Endodermal cell (in vitro differentiated cells): ENCODE data around the gene TRIM61. TPM values are rescaled to one million over a fixed set of nuclear protein-coding genes. Genes with fewer than 3 reads are reported as not detected.
A peak's percentile ranks its signal among the peaks of the same experiment; 100 is the strongest.
"Not testable (repeated sequence)": the region's sequence is repeated elsewhere in the genome, so short reads cannot be mapped to it uniquely, and the experiment has no call there.

ENCODE experiments used
- DNase-seq: peaks from one replicate; pipeline ENCODE4 v3.0.0-alpha.2; 2017
- H3K27ac ChIP-seq: 2 replicates; pipeline ENCODE4 v1.5.1; 2013; ENCODE audit warnings: mild to moderate bottlenecking, low read depth, low read length, moderate library complexity
- H3K27me3 ChIP-seq: 2 replicates; pipeline ENCODE4 v1.6.1; 2013; ENCODE audit warnings: mild to moderate bottlenecking, low read length, moderate library complexity; ENCODE audit not compliant: insufficient read depth, control insufficient read depth, poor library complexity, severe bottlenecking
- H3K36me3 ChIP-seq: 2 replicates; pipeline ENCODE4 v1.7.0; 2013; ENCODE audit warnings: mild to moderate bottlenecking, low read length, moderate library complexity; ENCODE audit not compliant: control insufficient read depth, insufficient read depth
- H3K4me1 ChIP-seq: one replicate; pipeline ENCODE4 v1.7.0; 2013; ENCODE audit warnings: low read length; ENCODE audit not compliant: control insufficient read depth, insufficient read depth
- H3K4me3 ChIP-seq: 2 replicates; pipeline ENCODE4 v1.5.1; 2013; ENCODE audit warnings: mild to moderate bottlenecking, low read length, moderate library complexity
- H3K9ac ChIP-seq: 2 replicates; pipeline ENCODE4 v1.6.1; 2013; ENCODE audit warnings: mild to moderate bottlenecking, low read length, moderate library complexity; ENCODE audit not compliant: poor library complexity, severe bottlenecking; ENCODE audit errors: extremely low read depth
- H3K9me3 ChIP-seq: 2 replicates; pipeline ENCODE4 v1.6.1; 2013; ENCODE audit warnings: mild to moderate bottlenecking, low read length, moderate library complexity; ENCODE audit not compliant: control insufficient read depth
- H3K27ac Mint-ChIP-seq: 2 replicates; pipeline ENCODE4 v1.8.0; 2020; ENCODE audit warnings: mixed read lengths
- H3K27me3 Mint-ChIP-seq: 2 replicates; pipeline ENCODE4 v1.8.0; 2021; ENCODE audit warnings: mild to moderate bottlenecking, mixed read lengths; ENCODE audit not compliant: insufficient read depth
- H3K36me3 Mint-ChIP-seq: 2 replicates; pipeline ENCODE4 v1.8.0; 2020; ENCODE audit warnings: low read depth, mixed read lengths
- H3K4me1 Mint-ChIP-seq: 2 replicates; pipeline ENCODE4 v1.8.0; 2020; ENCODE audit warnings: mixed read lengths
- H3K4me3 Mint-ChIP-seq: 2 replicates; pipeline ENCODE4 v1.8.0; 2020; ENCODE audit warnings: mild to moderate bottlenecking, moderate library complexity, mixed read lengths
- H3K9me3 Mint-ChIP-seq: 2 replicates; pipeline ENCODE4 v1.8.0; 2020; ENCODE audit warnings: mild to moderate bottlenecking, mixed read lengths
- WGBS, 2 experiments: methylation state at CpG; one replicate each; pipeline versions ENCODE4 v1.1.5 to v1.1.7; 2013; ENCODE audit warnings: missing lambda C conversion rate in 2 of 2, mixed read lengths in 1 of 2; ENCODE audit not compliant: insufficient coverage in 1 of 2, insufficient read length in 1 of 2; 5-methylcytosine and 5-hydroxymethylcytosine counted together
- total RNA-seq, 2 donors: library from RNA; stranded (reverse); fragmentation: NEBNext Ultra II Directional in 1 of 2; extraction: Animal tissue kit (Norgen Biotek cat#: 25700) in 1 of 2; gene quantifications; 2 replicates in 1 of 2; 3 replicates in 1 of 2; pipeline ENCODE4 v1.2.1, GENCODE V29; 2021
- TF ChIP-seq, protein P1 (sequence below): fragments of 200-600 bp; sonication (generic); conservative IDR thresholded peaks from 2 replicates; pipeline ENCODE4 v1.5.0; 2021; ENCODE audit warnings: antibody characterized with exemption, mild to moderate bottlenecking

TRIM61 gene
- total RNA-seq, 2 donors from 2014 or later: 2.7 to 3.8 TPM

- H3K36me3 Mint-ChIP-seq: no peaks in the 10 kb centered on the region
- peaks cover 20% of the 10 kb centered on the region for H3K4me1 Mint-ChIP-seq
- H3K9me3 ChIP-seq: no peaks in the 10 kb centered on the region
- H3K27ac ChIP-seq: no peak overlapping the region
- H3K9me3 Mint-ChIP-seq: no peaks in the 10 kb centered on the region
- TF ChIP-seq, protein P1, sequence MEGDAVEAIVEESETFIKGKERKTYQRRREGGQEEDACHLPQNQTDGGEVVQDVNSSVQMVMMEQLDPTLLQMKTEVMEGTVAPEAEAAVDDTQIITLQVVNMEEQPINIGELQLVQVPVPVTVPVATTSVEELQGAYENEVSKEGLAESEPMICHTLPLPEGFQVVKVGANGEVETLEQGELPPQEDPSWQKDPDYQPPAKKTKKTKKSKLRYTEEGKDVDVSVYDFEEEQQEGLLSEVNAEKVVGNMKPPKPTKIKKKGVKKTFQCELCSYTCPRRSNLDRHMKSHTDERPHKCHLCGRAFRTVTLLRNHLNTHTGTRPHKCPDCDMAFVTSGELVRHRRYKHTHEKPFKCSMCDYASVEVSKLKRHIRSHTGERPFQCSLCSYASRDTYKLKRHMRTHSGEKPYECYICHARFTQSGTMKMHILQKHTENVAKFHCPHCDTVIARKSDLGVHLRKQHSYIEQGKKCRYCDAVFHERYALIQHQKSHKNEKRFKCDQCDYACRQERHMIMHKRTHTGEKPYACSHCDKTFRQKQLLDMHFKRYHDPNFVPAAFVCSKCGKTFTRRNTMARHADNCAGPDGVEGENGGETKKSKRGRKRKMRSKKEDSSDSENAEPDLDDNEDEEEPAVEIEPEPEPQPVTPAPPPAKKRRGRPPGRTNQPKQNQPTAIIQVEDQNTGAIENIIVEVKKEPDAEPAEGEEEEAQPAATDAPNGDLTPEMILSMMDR: no peak
- H3K9ac ChIP-seq: no peak overlapping the region
- no peak for DNase-seq
- H3K27me3 Mint-ChIP-seq: peaks cover 10% of the 10 kb centered on the region
- H3K4me1 ChIP-seq: no peaks in the 10 kb centered on the region
- H3K36me3 ChIP-seq: no peaks in the 10 kb centered on the region
- no peak overlapping the region for H3K27ac Mint-ChIP-seq
- WGBS, 2 experiments: 95 to 100% methylated on average over 6 of the region's 6 CpGs
- peaks cover 10% of the 10 kb centered on the region for H3K27me3 ChIP-seq
- no peak overlapping the region for H3K4me3 Mint-ChIP-seq
- no peak overlapping the region for H3K4me3 ChIP-seq
Measured at GRCh38 chr4:164997941-164998340, 20.5 kb upstream of the TRIM61 start.

- no peak for DNase-seq
- Mint-ChIP-seq H3K9me3 (no peaks in the 10 kb centered on the region), H3K4me3 (no peak overlapping the region), H3K27me3 (peaks cover 10% of the 10 kb centered on the region), H3K27ac (no peak overlapping the region), H3K36me3 (no peaks in the 10 kb centered on the region), H3K4me1 (peaks cover 17% of the 10 kb centered on the region)
- WGBS, 2 experiments: 87 to 100% methylated on average over 1 to 2 of the region's 2 CpGs
- H3K4me1 ChIP-seq: no peaks in the 10 kb centered on the region
- no peaks in the 10 kb centered on the region for H3K9me3 ChIP-seq
- no peak overlapping the region for H3K4me3 ChIP-seq
- peaks cover 10% of the 10 kb centered on the region for H3K27me3 ChIP-seq
- TF ChIP-seq, protein P1: peak; percentile 42
- H3K9ac ChIP-seq: no peak overlapping the region
- H3K36me3 ChIP-seq: no peaks in the 10 kb centered on the region
- H3K27ac ChIP-seq: no peak overlapping the region
Measured at GRCh38 chr4:164997324-164997723, 19.9 kb upstream of the TRIM61 start.

DNA sequence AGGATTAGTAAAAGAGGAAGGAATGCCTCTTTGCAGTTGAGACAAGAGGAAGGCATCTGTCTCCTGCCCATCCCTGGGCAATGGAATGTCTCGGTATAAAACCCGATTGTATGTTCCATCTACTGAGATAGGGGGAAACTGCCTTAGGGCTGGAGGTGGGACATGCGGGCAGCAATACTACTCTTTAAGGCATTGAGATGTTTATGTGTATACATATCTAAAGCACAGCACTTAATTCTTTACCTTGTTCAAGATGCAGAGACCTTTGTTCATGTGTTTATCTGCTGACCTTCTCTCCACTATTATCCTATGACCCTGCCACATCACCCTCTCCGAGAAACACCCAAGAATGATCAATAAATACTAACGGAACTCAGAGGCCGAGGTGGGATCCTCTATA lies 18.7 kb upstream of the TRIM61 start:
- H3K36me3 Mint-ChIP-seq, H3K4me3 Mint-ChIP-seq: not testable (repeated sequence)
- 92 to 96% methylated on average over 2 to 5 of the region's 6 CpGs for WGBS, 2 experiments

DNA sequence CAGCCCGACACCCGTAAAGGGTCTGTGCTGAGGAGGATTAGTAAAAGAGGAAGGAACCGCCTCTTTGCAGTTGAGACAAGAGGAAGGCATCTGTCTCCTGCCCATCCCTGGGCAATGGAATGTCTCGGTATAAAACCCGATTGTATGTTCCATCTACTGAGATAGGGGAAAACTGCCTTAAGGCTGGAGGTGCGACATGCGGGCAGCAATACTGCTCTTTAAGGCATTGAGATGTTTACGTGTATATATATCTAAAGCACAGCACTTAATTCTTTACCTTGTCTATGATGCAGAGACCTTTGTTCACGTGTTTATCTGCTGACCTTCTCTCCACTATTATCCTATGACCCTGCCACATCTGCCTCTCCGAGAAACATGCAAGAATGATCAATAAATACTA lies 13.3 kb upstream of the TRIM61 start:
- H3K36me3 Mint-ChIP-seq, H3K4me1 ChIP-seq, H3K27me3 Mint-ChIP-seq, H3K9ac ChIP-seq, H3K27me3 ChIP-seq, H3K27ac Mint-ChIP-seq, H3K27ac ChIP-seq, H3K9me3 Mint-ChIP-seq, H3K4me3 Mint-ChIP-seq, DNase-seq, H3K9me3 ChIP-seq, H3K36me3 ChIP-seq, H3K4me3 ChIP-seq: not testable (repeated sequence)
- peaks cover 23% of the 10 kb centered on the region for H3K4me1 Mint-ChIP-seq
- WGBS, 2 experiments: 90 to 93% methylated on average over 2 to 10 of the region's 10 CpGs

More for the DNA sequence above, 18.7 kb upstream of the TRIM61 start:
- not testable (repeated sequence) for H3K27ac Mint-ChIP-seq, H3K27ac ChIP-seq, H3K36me3 ChIP-seq, H3K9me3 ChIP-seq, H3K9me3 Mint-ChIP-seq, H3K4me1 ChIP-seq, H3K27me3 Mint-ChIP-seq, DNase-seq, H3K4me1 Mint-ChIP-seq, H3K9ac ChIP-seq, H3K4me3 ChIP-seq
- peaks cover 10% of the 10 kb centered on the region for H3K27me3 ChIP-seq
